HG03060 (cell line): ENCODE data around the gene FRMD1.

Experiments
- ATAC-seq: cut with Tn5 transposase; IDR thresholded peaks from one replicate; pipeline ENCODE4 v1.9.1; 2021; ENCODE audit warnings: low read depth, moderate number of reproducible peaks; ENCODE audit not compliant: unreplicated experiment

Gene FRMD1

GRCh38 chr6:168032005-168032760, 46.8 kb downstream of the FRMD1 start:
- ATAC-seq, result no peak

GRCh38 chr6:168031411-168031971, 47.5 kb downstream of the FRMD1 start:
- no peak for ATAC-seq

GRCh38 chr6:168030908-168031307, 48.1 kb downstream of the FRMD1 start:
- no peak for ATAC-seq

GRCh38 chr6:168030218-168030746, 48.7 kb downstream of the FRMD1 start:
- no peak for ATAC-seq

GRCh38 chr6:168029459-168030217, 49.4 kb downstream of the FRMD1 start:
- no peak for ATAC-seq

- no peak for ATAC-seq
These were observed 50.8 kb downstream of the FRMD1 start for GRCh38 chr6:168028181-168028580.

GRCh38 chr6:168027521-168027920, 51.5 kb downstream of the FRMD1 start:
- ATAC-seq, result no peak

- no peak for ATAC-seq
These were observed 52.1 kb downstream of the FRMD1 start for GRCh38 chr6:168026925-168027324.

GRCh38 chr6:168025831-168026710, 52.9 kb downstream of the FRMD1 start:
- ATAC-seq, result no peak

GRCh38 chr6:168024951-168025510, 54.0 kb downstream of the FRMD1 start:
- ATAC-seq, result no peak

GRCh38 chr6:168022488-168023321, 56.3 kb downstream of the FRMD1 start:
- ATAC-seq, result no peak

GRCh38 chr6:168021581-168021980, 57.4 kb downstream of the FRMD1 start:
- ATAC-seq, result no peak

GRCh38 chr6:168020242-168020641, 58.8 kb downstream of the FRMD1 start:
- no peak for ATAC-seq

- ATAC-seq, result no peak
These were observed 60.3 kb downstream of the FRMD1 start for GRCh38 chr6:168018664-168019063.

GRCh38 chr6:168017629-168018028, 61.4 kb downstream of the FRMD1 start:
- ATAC-seq, result no peak

- ATAC-seq, result no peak
These were observed 62.1 kb downstream of the FRMD1 start for GRCh38 chr6:168016721-168017525.

GRCh38 chr6:168016176-168016620, 62.8 kb downstream of the FRMD1 start:
- ATAC-seq, result no peak

GRCh38 chr6:168015482-168016175, 63.4 kb downstream of the FRMD1 start:
- ATAC-seq, result no peak
